ENCODE measurements around the gene PLD6. TPM values are rescaled to one million over a fixed set of nuclear protein-coding genes. Genes with fewer than 3 reads are reported as not detected.

PLD6 gene
- total RNA-seq, 4 donors from 2014 or later: 4.2 to 7.0 (median 5.0) TPM

DNA sequence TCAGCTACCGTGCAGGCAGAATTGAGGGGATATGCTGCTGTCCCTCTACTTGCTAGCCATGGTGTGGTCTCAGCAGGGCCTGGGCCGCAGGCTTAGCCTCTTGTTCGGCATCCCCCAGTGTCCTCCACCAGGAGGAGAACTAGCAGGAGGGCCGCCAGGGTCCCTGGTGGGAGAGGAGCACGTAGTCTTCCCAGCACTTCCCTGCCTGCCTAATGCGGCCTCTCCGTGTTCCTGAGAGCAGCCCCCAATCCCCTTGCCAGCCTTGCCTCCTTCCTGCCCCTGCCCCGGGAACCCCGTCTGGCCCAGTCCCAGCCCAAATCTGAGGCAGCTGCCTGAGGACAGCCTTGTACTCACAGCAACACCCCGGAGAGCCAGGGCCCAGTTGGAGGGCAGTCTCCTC lies 38.1 kb downstream of the PLD6 start:
- intact Hi-C loops (cut with DNase I; ENCODE audit: low total_unique reads): no loop called here
- 89 to 90% methylated on average over 7 to 10 of the region's 10 CpGs for WGBS, 2 donors
- H3K4me3 ChIP-seq (ENCODE audit: low read depth, poor library complexity, severe bottlenecking): no peak overlapping the region
- no peak for TF ChIP-seq POLR2A (IDR thresholded peaks at IDR 0.05)
- TF ChIP-seq, protein P1, sequence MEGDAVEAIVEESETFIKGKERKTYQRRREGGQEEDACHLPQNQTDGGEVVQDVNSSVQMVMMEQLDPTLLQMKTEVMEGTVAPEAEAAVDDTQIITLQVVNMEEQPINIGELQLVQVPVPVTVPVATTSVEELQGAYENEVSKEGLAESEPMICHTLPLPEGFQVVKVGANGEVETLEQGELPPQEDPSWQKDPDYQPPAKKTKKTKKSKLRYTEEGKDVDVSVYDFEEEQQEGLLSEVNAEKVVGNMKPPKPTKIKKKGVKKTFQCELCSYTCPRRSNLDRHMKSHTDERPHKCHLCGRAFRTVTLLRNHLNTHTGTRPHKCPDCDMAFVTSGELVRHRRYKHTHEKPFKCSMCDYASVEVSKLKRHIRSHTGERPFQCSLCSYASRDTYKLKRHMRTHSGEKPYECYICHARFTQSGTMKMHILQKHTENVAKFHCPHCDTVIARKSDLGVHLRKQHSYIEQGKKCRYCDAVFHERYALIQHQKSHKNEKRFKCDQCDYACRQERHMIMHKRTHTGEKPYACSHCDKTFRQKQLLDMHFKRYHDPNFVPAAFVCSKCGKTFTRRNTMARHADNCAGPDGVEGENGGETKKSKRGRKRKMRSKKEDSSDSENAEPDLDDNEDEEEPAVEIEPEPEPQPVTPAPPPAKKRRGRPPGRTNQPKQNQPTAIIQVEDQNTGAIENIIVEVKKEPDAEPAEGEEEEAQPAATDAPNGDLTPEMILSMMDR (IDR thresholded peaks at IDR 0.05): no peak
- DNase-seq (ENCODE audit: low spot score in 2 of 2): no peak

DNA sequence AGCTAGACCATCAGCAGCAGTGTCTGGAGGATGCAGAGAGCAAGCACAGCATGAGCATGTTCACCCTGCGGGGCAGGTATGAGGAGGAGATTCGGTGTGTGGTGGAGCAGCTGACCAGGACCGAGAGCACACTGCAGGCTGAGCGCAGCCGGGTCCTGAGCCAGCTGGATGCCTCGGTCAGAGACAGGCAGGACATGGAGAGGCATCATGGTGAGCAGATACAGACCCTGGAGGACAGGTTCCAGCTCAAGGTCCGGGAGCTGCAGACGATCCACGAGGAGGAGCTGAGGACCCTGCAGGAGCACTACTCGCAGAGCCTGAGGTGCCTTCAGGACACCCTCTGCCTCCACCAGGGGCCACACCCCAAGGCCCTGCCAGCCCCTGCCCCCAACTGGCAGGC lies 38.8 kb downstream of the PLD6 start:
- TF ChIP-seq, protein P1 (IDR thresholded peaks at IDR 0.05): no peak
- TF ChIP-seq POLR2A (IDR thresholded peaks at IDR 0.05): no peak
- intact Hi-C loops (cut with DNase I; ENCODE audit: low total_unique reads): no loop called here
- H3K4me3 ChIP-seq (ENCODE audit: low read depth, poor library complexity, severe bottlenecking): no peak overlapping the region
- no peak for DNase-seq (ENCODE audit: low spot score in 2 of 2)
- 85 to 87% methylated on average over 6 to 10 of the region's 10 CpGs for WGBS, 2 donors

DNA sequence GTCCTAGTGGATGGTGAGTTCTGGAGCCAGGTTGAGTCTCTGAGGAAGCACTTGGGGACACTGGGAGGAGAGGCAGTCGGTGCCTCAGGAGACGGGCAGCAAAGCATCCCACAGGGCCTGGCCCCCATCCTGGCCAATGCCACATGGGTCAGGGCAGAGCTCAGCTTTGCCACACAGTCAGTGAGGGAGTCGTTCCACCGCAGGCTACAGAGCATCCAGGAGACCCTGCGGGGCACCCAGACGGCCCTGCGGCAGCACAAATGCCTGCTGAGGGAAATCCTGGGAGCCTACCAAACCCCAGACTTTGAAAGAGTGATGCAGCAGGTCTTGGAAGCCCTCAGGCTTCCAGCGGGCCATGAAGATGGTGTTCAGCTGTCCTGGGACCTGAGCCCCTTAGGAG lies 39.7 kb downstream of the PLD6 start:
- intact Hi-C loops (cut with DNase I; ENCODE audit: low total_unique reads): no loop called here
- DNase-seq (ENCODE audit: low spot score in 2 of 2): no peak
- no peak for TF ChIP-seq POLR2A (IDR thresholded peaks at IDR 0.05)
- TF ChIP-seq, protein P1 (IDR thresholded peaks at IDR 0.05): no peak
- no peak overlapping the region for H3K4me3 ChIP-seq (ENCODE audit: low read depth, poor library complexity, severe bottlenecking)
- 90% methylated on average over 2 to 8 of the region's 8 CpGs for WGBS, 2 donors

GRCh38 chr17:17165666-17166308 lies 40.3 kb downstream of the PLD6 start:
- intact Hi-C loops (cut with DNase I; ENCODE audit: low total_unique reads): no loop called here
- WGBS, 2 donors: 88 to 90% methylated on average over 17 to 23 of the region's 23 CpGs
- H3K4me3 ChIP-seq (ENCODE audit: low read depth, poor library complexity, severe bottlenecking): no peak overlapping the region
- no peak for DNase-seq (ENCODE audit: low spot score in 2 of 2)
- TF ChIP-seq POLR2A (IDR thresholded peaks at IDR 0.05): no peak
- TF ChIP-seq, protein P1 (IDR thresholded peaks at IDR 0.05): no peak

- no peak for TF ChIP-seq POLR2A (IDR thresholded peaks at IDR 0.05)
- TF ChIP-seq, protein P1 (IDR thresholded peaks at IDR 0.05): no peak
- H3K4me3 ChIP-seq (ENCODE audit: low read depth, poor library complexity, severe bottlenecking): no peak overlapping the region
- WGBS, 2 donors: 85 to 94% methylated on average over 17 of the region's 17 CpGs
- intact Hi-C loops (cut with DNase I; ENCODE audit: low total_unique reads): no loop called here
- DNase-seq (ENCODE audit: low spot score in 2 of 2): no peak
Observed at GRCh38 chr17:17164676-17165075, 41.5 kb downstream of the PLD6 start.

- intact Hi-C loops (cut with DNase I; ENCODE audit: low total_unique reads): no loop called here
- H3K4me3 ChIP-seq (ENCODE audit: low read depth, poor library complexity, severe bottlenecking): no peak overlapping the region
- TF ChIP-seq, protein P1 (IDR thresholded peaks at IDR 0.05): no peak
- WGBS, 2 donors: 96 to 97% methylated on average over 16 to 25 of the region's 25 CpGs
- no peak for DNase-seq (ENCODE audit: low spot score in 2 of 2)
Observed at GRCh38 chr17:17164156-17164555, 42.0 kb downstream of the PLD6 start.
